Esophagus muscularis mucosa (tissue), 3 donors: ENCODE measurements around the gene OR52B2.

Experiments
- EP300 ChIP-seq: sonication (generic); formaldehyde crosslinking; IDR thresholded peaks from one replicate; pipeline ENCODE4 v1.6.1; 2017; ENCODE audit warnings: antibody characterized with exemption
- POLR2AphosphoS5 ChIP-seq, 2 donors: sonication (generic); formaldehyde crosslinking; IDR thresholded peaks; one replicate each; pipeline ENCODE4 v1.6.1; 2017; ENCODE audit warnings: antibody characterized with exemption in 2 of 2

DNA sequence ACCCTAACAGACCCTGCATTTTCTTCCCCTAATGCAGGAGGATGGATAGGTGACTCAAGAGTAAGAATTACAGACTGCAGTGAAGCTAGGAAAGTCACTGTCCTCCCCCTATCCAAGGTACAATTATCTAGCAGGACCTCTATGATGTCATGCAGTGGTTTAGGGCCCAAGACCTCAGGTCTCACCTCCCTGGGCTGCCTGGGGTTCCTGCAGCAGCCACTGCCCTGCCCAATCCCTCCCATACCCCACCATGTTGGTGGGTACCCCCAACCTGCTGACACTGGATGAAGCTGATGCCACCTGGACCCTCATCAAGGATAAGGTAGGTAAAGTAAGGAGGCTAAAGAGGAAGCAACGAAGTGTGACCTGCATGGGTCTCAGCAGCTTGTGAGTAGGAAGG lies 35.2 kb upstream of the OR52B2 start, which contains the start of gene C11orf42:
- TF ChIP-seq EP300 = no peak
- no peak for TF ChIP-seq POLR2AphosphoS5 (IDR thresholded peaks at IDR 0.05)
